NT2/D1 (cell line): ENCODE measurements around the gene TRIM14.

Source experiments
- DNase-seq: peaks from one replicate; pipeline ENCODE4 v3.0.0-alpha.2; 2011; ENCODE audit warnings: low read depth, low spot score
- H3K27me3 ChIP-seq: 2 replicates; pipeline ENCODE4 v1.6.0; 2011; ENCODE audit warnings: mild to moderate bottlenecking; ENCODE audit not compliant: insufficient read length, insufficient read depth
- H3K36me3 ChIP-seq: 2 replicates; pipeline ENCODE4 v1.6.1; 2011; ENCODE audit warnings: mild to moderate bottlenecking, low read length, mixed read lengths; ENCODE audit not compliant: insufficient read depth, insufficient read length
- H3K4me1 ChIP-seq: 2 replicates; pipeline ENCODE4 v1.5.1; 2011; ENCODE audit not compliant: insufficient read depth, insufficient read length
- H3K4me3 ChIP-seq: 2 replicates; pipeline ENCODE4 v1.5.1; 2011; ENCODE audit warnings: low read depth; ENCODE audit not compliant: insufficient read length
- H3K9ac ChIP-seq: 2 replicates; pipeline ENCODE4 v1.6.0; 2011; ENCODE audit warnings: low read depth; ENCODE audit not compliant: insufficient read length
- H3K9me3 ChIP-seq: 2 replicates; pipeline ENCODE4 v1.5.1; 2011; ENCODE audit warnings: mild to moderate bottlenecking, low read length; ENCODE audit not compliant: insufficient read depth
- SUZ12 ChIP-seq: IDR thresholded peaks from 2 replicates; pipeline ENCODE4 v1.6.1; 2011; ENCODE audit not compliant: insufficient read length, insufficient read depth; ENCODE audit errors: extremely low read depth
- YY1 ChIP-seq: IDR thresholded peaks from 2 replicates; pipeline ENCODE4 v1.6.1; 2011; ENCODE audit not compliant: insufficient read length, insufficient read depth
- ZNF274 ChIP-seq: IDR thresholded peaks from 2 replicates; pipeline ENCODE4 v1.6.1; 2011; ENCODE audit warnings: mild to moderate bottlenecking, low read depth, low read length

The TRIM14 gene

DNA sequence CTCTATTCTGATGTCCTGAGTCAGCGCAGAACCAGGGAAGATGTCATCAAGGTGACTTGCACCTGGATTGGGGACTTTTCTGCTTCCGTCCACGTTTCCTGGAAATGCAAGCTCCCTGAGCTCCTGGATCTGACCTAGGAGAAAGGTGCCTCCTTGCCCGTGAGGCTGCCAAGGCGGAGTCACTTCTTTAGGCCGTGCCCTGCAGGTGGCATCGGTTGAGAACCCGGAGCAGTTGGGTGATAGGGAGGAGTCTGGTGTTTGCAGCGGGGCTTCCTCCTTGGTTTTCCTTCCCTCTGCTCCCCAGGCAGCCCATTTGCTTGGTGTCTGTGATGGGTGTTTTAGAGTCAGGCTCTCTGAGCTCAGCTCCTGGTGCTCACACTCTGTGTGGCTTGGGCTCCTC lies 47.3 kb downstream of the TRIM14 start:
- no peak for TF ChIP-seq ZNF274
- TF ChIP-seq YY1: no peak
- no peak for TF ChIP-seq SUZ12
- H3K4me1 ChIP-seq: peaks cover 12% of the 10 kb centered on the region
- H3K36me3 ChIP-seq: peaks cover 21% of the 10 kb centered on the region
- no peak overlapping the region for H3K4me3 ChIP-seq
- no peaks in the 10 kb centered on the region for H3K9me3 ChIP-seq
- H3K9ac ChIP-seq: no peak overlapping the region
- no peaks in the 10 kb centered on the region for H3K27me3 ChIP-seq
- DNase-seq: no peak

DNA sequence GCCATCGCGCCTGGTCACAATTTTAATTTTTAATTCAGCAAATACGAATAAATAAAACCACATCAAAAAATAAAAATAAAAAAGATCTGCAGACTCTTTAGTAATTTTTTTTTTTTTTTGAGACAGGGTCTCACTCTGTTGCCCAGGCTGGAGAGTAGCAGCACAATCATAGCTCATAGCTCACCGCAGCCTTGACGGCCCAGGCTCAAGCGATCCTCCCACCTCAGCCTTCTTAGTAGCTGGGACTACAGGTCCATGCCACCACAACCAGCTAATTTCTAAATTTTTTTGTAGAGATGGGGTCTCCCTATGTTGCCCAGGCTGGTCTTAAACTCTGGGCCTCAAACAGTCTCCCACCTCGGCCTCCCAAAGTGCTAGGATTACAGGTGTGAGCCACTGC lies 48.3 kb downstream of the TRIM14 start:
- Histone ChIP-seq H3K4me1 (peaks cover 9% of the 10 kb centered on the region), H3K9me3 (no peaks in the 10 kb centered on the region), H3K4me3 (no peak overlapping the region), H3K27me3 (no peaks in the 10 kb centered on the region), H3K9ac (no peak overlapping the region), H3K36me3 (peaks cover 28% of the 10 kb centered on the region)
- no peak for DNase-seq
- TF ChIP-seq YY1 (no peak), SUZ12 (no peak), ZNF274 (no peak)

- H3K4me3 ChIP-seq: no peak overlapping the region
- no peak for DNase-seq
- peaks cover 37% of the 10 kb centered on the region for H3K36me3 ChIP-seq
- H3K4me1 ChIP-seq: peaks cover 8% of the 10 kb centered on the region
- TF ChIP-seq ZNF274: no peak
- TF ChIP-seq YY1: no peak
- no peak for TF ChIP-seq SUZ12
- H3K9ac ChIP-seq: no peak overlapping the region
- H3K9me3 ChIP-seq: no peaks in the 10 kb centered on the region
- H3K27me3 ChIP-seq: no peaks in the 10 kb centered on the region
Measured at GRCh38 chr9:98069551-98069950, 49.5 kb downstream of the TRIM14 start.

DNA sequence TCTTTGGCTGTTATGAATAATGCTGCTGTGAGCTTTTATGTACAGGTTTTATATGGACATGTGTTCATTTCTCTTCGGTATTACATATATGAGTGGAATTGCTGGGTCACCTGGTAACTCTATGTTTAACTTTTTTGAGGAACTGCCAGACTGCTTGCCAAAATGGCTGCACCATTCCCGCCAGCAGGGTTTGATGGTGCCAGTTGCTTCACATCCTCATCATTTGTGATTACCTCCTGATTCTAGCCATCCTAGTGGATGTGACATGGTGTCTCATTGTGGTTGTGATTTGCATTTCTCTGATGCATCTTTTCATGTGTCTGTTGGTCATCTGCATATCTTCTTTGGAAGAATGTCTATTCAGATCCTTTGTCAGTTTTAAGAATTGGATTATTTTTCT lies 51.8 kb downstream of the TRIM14 start:
- peaks cover 53% of the 10 kb centered on the region for H3K36me3 ChIP-seq
- H3K4me1 ChIP-seq: peaks cover 7% of the 10 kb centered on the region
- no peak overlapping the region for H3K9ac ChIP-seq
- H3K9me3 ChIP-seq: no peaks in the 10 kb centered on the region
- H3K27me3 ChIP-seq: no peaks in the 10 kb centered on the region
- TF ChIP-seq SUZ12: no peak
- TF ChIP-seq YY1: no peak
- TF ChIP-seq ZNF274: no peak
- no peak overlapping the region for H3K4me3 ChIP-seq
- DNase-seq: no peak

GRCh38 chr9:98066235-98066634 lies 52.8 kb downstream of the TRIM14 start:
- no peak for TF ChIP-seq SUZ12
- TF ChIP-seq YY1: no peak
- TF ChIP-seq ZNF274: no peak
- H3K36me3 ChIP-seq: peaks cover 53% of the 10 kb centered on the region
- no peak overlapping the region for H3K9ac ChIP-seq
- DNase-seq: no peak
- H3K4me1 ChIP-seq: peaks cover 4% of the 10 kb centered on the region
- H3K27me3 ChIP-seq: no peaks in the 10 kb centered on the region
- H3K4me3 ChIP-seq: no peak overlapping the region
- no peaks in the 10 kb centered on the region for H3K9me3 ChIP-seq

DNA sequence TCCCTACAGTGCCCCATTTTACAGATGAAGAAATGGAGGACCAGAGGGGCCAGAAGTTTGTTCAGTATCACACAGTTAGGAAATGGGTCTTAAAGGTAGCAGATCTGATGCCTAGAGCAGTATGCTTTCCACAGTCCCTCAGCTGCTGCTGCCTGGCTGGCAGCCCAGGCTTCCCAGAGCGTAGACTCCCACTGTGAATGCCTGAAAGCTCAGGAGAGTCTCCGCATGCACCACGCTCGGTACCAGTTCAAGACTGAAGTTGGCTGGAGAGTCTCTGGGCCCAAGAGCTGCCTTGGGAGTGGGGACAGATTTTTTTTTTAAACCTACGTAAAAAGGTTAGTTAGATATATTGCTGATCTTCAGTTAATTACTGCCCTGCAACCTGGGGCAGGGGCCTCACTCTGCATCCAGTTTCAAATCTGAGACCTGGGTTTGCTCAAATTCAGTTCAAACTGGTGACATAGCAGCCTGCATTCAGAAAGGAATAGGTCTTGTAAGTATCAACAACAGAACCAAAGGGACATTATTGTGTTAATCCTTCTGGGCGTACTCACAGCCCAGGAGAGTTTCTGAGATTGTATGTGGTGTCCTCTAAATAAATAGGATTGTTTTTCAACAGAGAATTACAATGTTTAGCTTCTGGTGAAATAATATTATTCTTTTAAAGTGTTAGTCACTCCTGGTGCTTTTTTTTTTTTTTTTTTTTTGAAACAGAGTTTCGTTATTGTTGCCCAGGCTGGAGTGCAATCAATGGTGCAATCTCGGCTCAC lies 54.2 kb downstream of the TRIM14 start:
- Histone ChIP-seq H3K9ac (peak overlapping the region; percentile 46), H3K4me3 (no peak overlapping the region), H3K36me3 (peaks cover 58% of the 10 kb centered on the region), H3K27me3 (no peaks in the 10 kb centered on the region), H3K4me1 (peaks cover 4% of the 10 kb centered on the region), H3K9me3 (no peaks in the 10 kb centered on the region)
- no peak for DNase-seq
- TF ChIP-seq SUZ12 (no peak), ZNF274 (no peak), YY1 (no peak)

- no peak overlapping the region for H3K4me3 ChIP-seq
- H3K36me3 ChIP-seq: peaks cover 59% of the 10 kb centered on the region
Measured at GRCh38 chr9:98062161-98062560, 56.9 kb downstream of the TRIM14 start.

More at GRCh38 chr9:98062161-98062560, 56.9 kb downstream of the TRIM14 start:
- DNase-seq: no peak
- Histone ChIP-seq H3K9me3 (no peaks in the 10 kb centered on the region), H3K4me1 (peaks cover 8% of the 10 kb centered on the region), H3K9ac (no peak overlapping the region), H3K27me3 (no peaks in the 10 kb centered on the region)
- TF ChIP-seq YY1 (no peak), ZNF274 (no peak), SUZ12 (no peak)
